HPDE6-E6E7 (cell line): ENCODE results near the gene CSTB.
A peak's percentile ranks its signal among the peaks of the same experiment; 100 is the strongest.

Experiments
- DNase-seq: peaks from one replicate; pipeline ENCODE4 v3.0.0; 2011; ENCODE audit warnings: missing footprints; ENCODE audit errors: extremely low spot score

CSTB gene

DNA sequence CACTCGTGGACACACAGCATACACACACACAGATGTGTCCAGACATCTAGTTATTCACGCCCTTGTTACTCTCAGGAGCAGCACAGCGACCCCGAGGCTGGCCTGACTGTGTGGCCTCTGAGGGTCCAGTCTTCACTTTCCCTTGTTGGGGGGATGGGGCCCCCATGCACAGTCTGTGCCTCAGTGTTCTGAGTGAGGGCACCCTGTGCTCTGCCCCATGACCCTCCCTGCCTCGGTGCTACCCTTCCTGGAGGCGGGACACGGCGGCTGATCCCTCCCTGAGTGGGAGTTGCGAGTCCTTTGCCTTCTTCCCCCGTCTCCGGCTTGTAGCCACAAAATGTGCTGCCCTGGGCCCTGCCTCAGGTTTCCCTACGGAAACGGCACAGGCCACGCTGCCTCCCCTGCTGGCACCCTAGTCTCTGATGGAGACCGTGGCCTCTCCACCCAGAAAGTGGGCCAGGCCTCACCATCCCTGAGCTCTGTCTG is 8.6 kb downstream of the CSTB start:
- DNase-seq = no peak

- DNase-seq = no peak
Measured at GRCh38 chr21:43766734-43767497, 9.2 kb downstream of the CSTB start.

DNA sequence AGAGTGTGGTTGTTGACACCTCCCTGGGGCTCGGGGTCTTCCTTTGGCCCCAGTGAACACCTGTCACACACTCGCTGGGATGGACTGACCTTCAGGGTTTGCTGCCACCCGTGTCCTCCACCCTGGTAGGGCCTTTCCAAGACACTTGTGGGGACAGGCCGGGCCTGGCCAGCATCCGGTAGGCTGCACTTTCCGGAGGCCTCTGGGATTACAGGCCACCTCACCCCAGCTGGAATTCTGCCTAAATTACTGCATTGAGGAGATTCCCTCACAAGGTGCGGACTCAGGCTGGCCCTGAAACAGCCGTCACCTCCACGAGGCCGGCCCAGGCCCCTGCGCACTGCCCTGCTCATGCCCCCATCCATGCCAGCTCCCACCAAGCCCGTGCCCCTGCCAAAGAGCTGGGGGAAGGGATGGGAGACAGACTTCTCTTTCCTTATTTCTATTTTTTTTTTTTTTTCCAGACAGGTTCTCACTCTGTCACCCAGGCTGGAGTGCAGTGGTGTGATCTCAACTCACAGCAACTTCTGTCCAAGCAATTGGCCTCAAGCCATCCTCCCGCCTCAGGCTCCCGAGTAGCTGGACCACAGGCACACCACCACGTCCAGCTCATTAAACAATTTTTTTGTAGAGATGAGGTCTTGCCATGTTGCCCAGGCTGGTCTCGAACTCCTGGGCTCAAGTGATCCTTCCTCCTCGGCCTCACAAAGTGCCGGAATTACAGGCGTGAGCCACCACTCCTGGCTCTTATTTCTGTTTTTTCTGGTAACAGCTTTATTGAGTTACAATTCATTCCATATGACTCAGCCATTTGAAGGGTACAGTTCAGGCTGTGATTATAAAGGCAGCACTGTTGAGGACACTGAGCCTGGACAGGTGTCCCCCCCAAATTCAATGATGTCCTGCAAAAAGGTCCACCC is 11.3 kb downstream of the CSTB start:
- no peak for DNase-seq

GRCh38 chr21:43763901-43764523 is 12.1 kb downstream of the CSTB start:
- DNase-seq = no peak

- peak; percentile 93 for DNase-seq
Measured at GRCh38 chr21:43762303-43763128, 13.6 kb downstream of the CSTB start.

DNA sequence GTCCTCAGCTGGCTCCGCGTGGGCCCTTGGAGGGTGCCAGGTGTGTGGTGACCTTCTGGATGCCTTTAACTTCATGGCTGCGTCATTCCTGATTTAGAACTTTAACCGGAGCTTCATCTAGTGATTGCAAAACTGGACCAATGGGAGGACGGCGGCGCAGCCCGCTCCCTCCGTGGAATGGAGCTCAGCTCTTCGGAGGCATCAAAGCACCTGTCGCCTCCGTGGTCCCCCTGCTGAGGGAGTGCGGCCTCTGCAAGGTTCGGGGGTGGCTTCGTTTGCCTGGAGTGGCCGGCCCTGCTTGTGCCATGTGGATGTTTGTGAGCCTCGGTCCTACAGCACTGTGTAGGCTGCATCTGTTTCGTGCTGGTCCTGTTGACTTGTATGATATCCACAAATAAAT is 14.2 kb downstream of the CSTB start:
- DNase-seq = no peak

DNA sequence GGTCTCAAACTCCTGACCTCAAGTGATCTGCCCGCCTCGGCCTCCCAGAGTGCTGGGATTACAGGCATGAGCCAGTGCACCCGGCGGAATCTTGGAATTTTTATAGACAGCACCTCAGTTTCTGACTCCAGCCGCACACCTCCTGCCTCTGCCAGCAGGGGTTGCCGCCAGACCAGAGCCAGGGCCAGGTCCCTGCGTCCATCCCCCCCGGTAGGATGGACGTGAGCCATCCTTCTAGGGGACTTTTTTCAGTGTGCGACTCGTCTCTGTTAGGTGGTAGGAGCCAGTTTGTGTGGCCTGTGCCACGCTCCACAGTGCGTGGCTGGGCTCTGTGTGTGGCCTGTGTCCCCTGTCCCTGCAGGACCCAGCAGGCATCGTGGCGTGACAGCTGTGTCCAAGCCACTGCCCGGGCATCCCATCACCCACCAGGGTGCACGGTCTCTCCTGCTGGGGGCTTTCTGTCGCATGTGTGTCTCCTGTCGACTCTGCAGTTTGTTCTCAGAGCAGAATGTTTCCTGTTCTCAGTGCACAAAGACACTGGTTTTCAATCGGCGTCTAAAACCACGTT is 15.6 kb downstream of the CSTB start:
- DNase-seq = no peak

DNA sequence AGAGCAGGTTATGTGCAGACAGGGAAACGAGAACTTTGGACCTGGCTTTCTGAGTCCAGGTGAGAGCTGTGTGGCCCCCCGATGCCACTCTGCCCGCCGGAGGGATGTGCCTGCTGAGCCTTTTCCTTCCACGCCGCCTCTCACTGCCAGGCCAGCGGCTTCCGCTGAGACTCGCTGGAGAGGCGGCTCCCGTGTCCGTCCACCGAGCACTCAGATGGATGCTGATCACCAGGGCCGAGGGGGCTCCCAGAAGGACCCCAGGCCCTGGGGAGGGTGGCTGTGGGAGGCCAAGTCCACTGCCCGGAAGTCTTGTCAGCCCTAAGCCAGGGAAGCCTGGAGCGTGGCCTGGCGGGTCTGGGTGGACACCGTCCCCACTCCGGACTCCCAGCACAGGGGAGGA is 16.5 kb downstream of the CSTB start:
- DNase-seq = no peak

GRCh38 chr21:43758811-43759210 is 17.3 kb downstream of the CSTB start:
- no peak for DNase-seq

DNA sequence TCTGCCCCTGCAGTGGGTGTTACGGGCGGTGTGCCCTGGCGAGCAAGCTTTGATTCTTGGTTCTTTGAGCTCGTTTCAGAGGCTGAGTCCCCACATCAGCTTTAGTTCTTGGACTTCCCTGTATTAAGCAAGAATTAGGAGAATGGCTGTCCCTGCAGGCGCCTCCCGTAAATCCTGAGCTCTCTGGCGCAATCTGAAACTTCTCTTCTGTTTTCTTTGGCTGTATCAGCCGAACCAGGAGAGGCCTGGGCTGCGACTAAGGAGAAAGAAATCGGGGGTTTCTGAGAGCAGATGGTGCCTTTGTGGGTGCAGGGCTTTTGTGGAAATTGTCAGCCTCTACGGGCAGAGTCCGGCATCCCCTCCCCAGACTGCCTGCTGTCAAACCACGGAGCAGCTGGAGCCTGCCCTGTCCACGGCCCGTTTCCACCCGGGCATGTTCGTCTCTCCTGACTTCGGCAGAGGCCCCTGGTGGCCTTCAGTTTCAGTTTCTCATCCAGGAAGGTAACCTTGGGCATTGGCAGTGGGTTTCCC is 17.9 kb downstream of the CSTB start:
- no peak for DNase-seq

- DNase-seq = no peak
Measured at GRCh38 chr21:43757601-43758000, 18.5 kb downstream of the CSTB start.

DNA sequence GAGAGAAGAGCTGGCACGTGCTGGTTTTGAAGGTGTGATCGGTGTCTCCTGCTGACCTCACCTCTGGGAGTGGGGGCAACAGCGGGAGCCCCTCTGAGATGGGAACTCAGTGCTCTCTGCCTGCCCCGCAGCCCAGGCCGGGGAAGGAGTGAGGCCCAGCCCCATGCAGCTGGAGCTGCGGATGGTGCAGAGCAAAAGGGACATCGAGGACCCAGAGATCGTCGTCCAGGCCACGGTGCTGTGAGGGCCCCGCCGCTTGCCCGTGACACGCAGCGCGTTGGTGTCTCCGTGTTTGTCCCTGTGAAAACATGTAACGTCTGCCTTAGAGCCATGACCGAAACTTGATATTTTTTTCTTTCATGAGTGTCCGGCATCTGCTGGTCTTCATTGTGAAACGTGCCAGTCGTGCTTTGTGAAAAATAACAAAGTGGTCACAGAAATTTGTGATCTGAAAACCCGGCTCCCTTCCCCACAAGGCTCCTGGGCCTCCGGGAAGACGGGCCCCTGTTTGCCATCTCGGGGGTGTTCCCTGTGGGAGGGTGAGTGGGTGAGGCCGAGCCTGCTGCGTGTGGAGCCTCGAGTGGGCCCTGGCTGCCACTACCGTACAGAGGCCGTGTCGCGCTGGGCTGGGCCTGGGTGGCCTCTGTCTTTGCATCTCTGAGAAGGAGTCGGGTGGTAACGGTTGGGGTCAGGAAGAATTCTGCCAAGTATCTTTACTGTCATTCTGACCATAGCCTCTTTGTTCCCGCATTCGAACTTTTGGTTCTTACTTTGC is 20.1 kb downstream of the CSTB start:
- DNase-seq = no peak

- no peak for DNase-seq
Measured at GRCh38 chr21:43754948-43755781, 20.9 kb downstream of the CSTB start.

DNA sequence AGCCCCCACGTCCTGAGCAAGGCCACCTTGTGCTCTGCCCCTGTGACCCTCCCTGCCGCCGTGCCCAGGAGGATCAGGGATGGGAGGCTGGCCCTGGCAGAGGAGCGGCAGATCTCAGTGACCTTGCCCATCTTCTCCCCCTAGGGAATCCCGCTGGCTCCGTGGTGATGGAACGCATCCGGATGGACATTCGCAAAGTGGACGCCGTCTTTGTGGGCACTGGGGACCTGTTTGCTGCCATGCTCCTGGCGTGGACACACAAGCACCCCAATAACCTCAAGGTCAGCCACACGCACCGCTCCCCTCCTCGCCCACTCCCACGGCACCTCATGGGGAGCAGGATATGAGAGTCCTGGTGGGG is 22.7 kb downstream of the CSTB start:
- DNase-seq = no peak

- no peak for DNase-seq
Measured at GRCh38 chr21:43752758-43753438, 23.2 kb downstream of the CSTB start.

GRCh38 chr21:43751955-43752591 is 24.0 kb downstream of the CSTB start:
- DNase-seq = no peak

DNA sequence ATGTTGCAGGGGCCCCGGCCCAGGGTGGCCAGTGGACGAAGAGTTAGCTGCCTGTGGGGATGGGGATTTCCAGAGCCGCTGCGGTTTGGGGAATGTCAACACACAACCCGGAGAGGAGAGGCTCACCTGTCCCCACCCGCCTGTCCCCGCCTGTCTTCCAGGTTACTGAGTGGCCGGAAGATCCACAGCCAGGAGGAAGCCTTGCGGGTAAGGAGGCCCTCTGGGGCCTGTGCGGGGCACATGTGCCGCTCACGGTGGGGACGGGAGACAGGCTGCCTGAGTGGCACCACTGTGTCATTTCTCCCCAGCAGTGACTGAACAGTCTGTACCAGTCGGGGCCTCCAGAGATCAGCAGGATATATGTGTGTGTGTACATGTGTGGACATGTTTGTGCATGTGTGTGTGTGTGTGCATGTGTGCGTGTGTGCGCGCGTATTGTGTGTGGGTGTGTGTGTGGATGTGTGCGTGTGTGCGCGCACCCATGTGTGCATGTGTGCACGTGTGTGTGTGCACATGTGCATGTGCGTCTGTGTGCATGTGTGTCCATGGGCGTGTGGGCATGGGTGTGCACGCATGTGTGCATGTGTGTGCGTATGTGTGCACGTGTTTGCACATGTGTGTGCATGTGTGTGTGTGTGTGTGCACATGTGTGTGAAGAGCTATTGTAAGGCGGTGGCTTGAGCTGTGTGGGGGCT is 25.6 kb downstream of the CSTB start:
- no peak for DNase-seq
